GM12878 (cell line): ENCODE data around the gene ABCF1. TPM values are rescaled to one million over a fixed set of nuclear protein-coding genes. Genes with fewer than 3 reads are reported as not detected.

Experiments used
- ATF2 ChIP-seq: IDR thresholded peaks from 2 replicates; pipeline ENCODE4 v1.6.1; 2012; ENCODE audit warnings: low read length, inconsistent platforms
- BACH1 ChIP-seq: fragments of 450-650 bp; IDR thresholded peaks from 2 replicates; pipeline ENCODE4 v1.6.1; 2017; ENCODE audit warnings: mild to moderate bottlenecking, borderline replicate concordance
- BMI1 ChIP-seq: fragments of 450-650 bp; IDR thresholded peaks from 2 replicates; pipeline ENCODE4 v1.6.1; 2016; ENCODE audit warnings: mild to moderate bottlenecking, moderate library complexity, borderline replicate concordance
- CBX3 ChIP-seq: fragments of 200-600 bp; sonication (generic); IDR thresholded peaks from 2 replicates; pipeline ENCODE4 v1.6.1; 2016; ENCODE audit warnings: low read depth, borderline replicate concordance
- E2F8 ChIP-seq: fragments of 450-650 bp; IDR thresholded peaks from 2 replicates; pipeline ENCODE4 v1.6.1; 2018; ENCODE audit warnings: mild to moderate bottlenecking, low read depth, moderate library complexity; ENCODE audit not compliant: partially characterized antibody
- ESRRA ChIP-seq: IDR thresholded peaks from 2 replicates; pipeline ENCODE4 v1.6.1; 2012; ENCODE audit warnings: mild to moderate bottlenecking, low read length, improper control_type of control experiment
- HSF1 ChIP-seq: fragments of 150-350 bp; IDR thresholded peaks from 2 replicates; pipeline ENCODE4 v1.6.1; 2014; ENCODE audit warnings: mild to moderate bottlenecking, low read depth, low read length
- IRF5 ChIP-seq: fragments of 450-650 bp; IDR thresholded peaks from 2 replicates; pipeline ENCODE4 v1.6.1; 2017; ENCODE audit warnings: borderline replicate concordance
- KLF5 ChIP-seq: fragments of 450-650 bp; IDR thresholded peaks from 2 replicates; pipeline ENCODE4 v1.6.1; 2014; ENCODE audit warnings: mild to moderate bottlenecking; ENCODE audit not compliant: partially characterized antibody
- MAX ChIP-seq: IDR thresholded peaks from 2 replicates; pipeline ENCODE4 v1.6.1; 2012; ENCODE audit warnings: low read depth, low read length, improper control_type of control experiment
- MYB ChIP-seq: fragments of 150-350 bp; IDR thresholded peaks from 2 replicates; pipeline ENCODE4 v1.6.1; 2014; ENCODE audit warnings: mild to moderate bottlenecking, low read depth, low read length, borderline replicate concordance
- NFYA ChIP-seq: IDR thresholded peaks from 2 replicates; pipeline ENCODE4 v1.6.1; 2011; ENCODE audit warnings: low read depth, mild to moderate bottlenecking, low read length, improper control_type of control experiment, borderline replicate concordance
- PML ChIP-seq: IDR thresholded peaks from 2 replicates; pipeline ENCODE4 v1.6.1; 2012; ENCODE audit warnings: low read length, inconsistent platforms
- RUNX3 ChIP-seq: IDR thresholded peaks from 2 replicates; pipeline ENCODE4 v1.6.1; 2012; ENCODE audit warnings: low read length, inconsistent platforms
- YBX1 ChIP-seq: fragments of 450-650 bp; IDR thresholded peaks from 2 replicates; pipeline ENCODE4 v1.6.1; 2016; ENCODE audit warnings: antibody characterized with exemption
- ZNF687 ChIP-seq: fragments of 450-650 bp; IDR thresholded peaks from 2 replicates; pipeline ENCODE4 v1.6.1; 2017; ENCODE audit warnings: mild to moderate bottlenecking, moderate library complexity
- polyA plus RNA-seq, 11 experiments: library from polyadenylated mRNA; depleted of rRNA in 4 of 11; unstranded in 6 of 11; stranded (reverse) in 5 of 11; fragments of >200 nt; fragmentation: Nextera tagmentation in 4 of 11; fragmentation: Illumina TruSeq in 1 of 11; extraction: Ambion mirVana in 4 of 11; extraction: Trizol in 1 of 11; gene quantifications; 1 replicate in 1 of 11; 2 replicates in 10 of 11; pipeline versions ENCODE4 v1.2.1 to v1.2.3, GENCODE V29; 2011 to 2016; ENCODE audit warnings: inconsistent platforms in 2 of 11, missing spikeins in 2 of 11, low read depth in 1 of 11
- total RNA-seq, 4 experiments: library from RNA; depleted of rRNA in 3 of 4; stranded (reverse); fragments of >200 nt in 3 of 4; fragmentation: Illumina TruSeq in 1 of 4; extraction: Trizol in 1 of 4; gene quantifications; 2 replicates each; pipeline versions ENCODE4 v1.2.1 to v1.2.3, GENCODE V29; 2013 to 2021

Gene ABCF1
- total and polyA plus RNA-seq, 10 of the 15 experiments (the other 5 are each of a cell fraction or from before 2014, with no cell fraction given): 21.3 to 79.6 (median 55.9) TPM

- TF ChIP-seq E2F8: peak; percentile 58
- TF ChIP-seq MYB: no peak; the same call in 1 of the 2 replicates
- peak; percentile 35 for TF ChIP-seq KLF5
- peak; percentile 59 for TF ChIP-seq PML
- TF ChIP-seq YBX1: no peak
- TF ChIP-seq RUNX3: peak; percentile 24; the same call in 1 of the 2 replicates
- TF ChIP-seq MAX: peak; percentile 91
- TF ChIP-seq HSF1: no peak; the same call in 1 of the 2 replicates
- no peak for TF ChIP-seq NFYA
- no peak for TF ChIP-seq CBX3
- TF ChIP-seq BACH1: peak; percentile 27; the same call in 1 of the 2 replicates
- TF ChIP-seq ZNF687: peak; percentile 96
- no peak; the same call in 1 of the 2 replicates for TF ChIP-seq ESRRA
- TF ChIP-seq IRF5: no peak
- no peak for TF ChIP-seq BMI1
- peak; percentile 9; the same call in 1 of the 2 replicates for TF ChIP-seq ATF2
These were observed 46.5 kb downstream of the ABCF1 start, which contains the start of gene MRPS18B (continued) for GRCh38 chr6:30617565-30618269.
